GM18505 (cell line): ENCODE data around the gene SSMEM1.
"Not testable (repeated sequence)": the region's sequence is repeated elsewhere in the genome, so short reads cannot be mapped to it uniquely, and the experiment has no call there.

Experiments used
- ATAC-seq: cut with Tn5 transposase; IDR thresholded peaks from one replicate; pipeline ENCODE4 v1.9.1; 2021; ENCODE audit not compliant: unreplicated experiment
- POLR2A ChIP-seq: IDR thresholded peaks from 4 replicates; pipeline ENCODE4 v1.6.1; 2011; ENCODE audit warnings: borderline replicate concordance; ENCODE audit not compliant: insufficient read depth, insufficient read length; ENCODE audit errors: extremely low read depth

The SSMEM1 gene

DNA sequence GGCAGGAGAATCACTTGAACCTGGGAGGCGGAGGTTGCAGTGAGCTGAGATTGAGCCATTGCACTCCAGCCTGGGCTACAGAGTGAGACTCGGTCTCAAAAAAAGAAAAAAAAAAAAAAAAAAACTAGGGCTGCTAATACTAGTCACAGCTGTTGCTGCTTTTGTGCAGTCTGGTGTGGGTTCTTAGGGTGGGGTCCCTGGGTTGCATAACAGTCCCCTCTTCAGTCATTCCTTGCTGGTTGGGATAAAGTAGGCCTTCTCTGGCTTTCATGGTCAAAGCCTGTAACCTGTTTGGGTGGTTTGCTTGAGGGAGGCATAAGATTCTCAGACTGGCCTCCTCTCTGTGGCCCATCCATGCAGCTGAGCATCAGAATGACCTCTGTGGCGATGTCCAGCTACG lies 14.1 kb downstream of the SSMEM1 start:
- TF ChIP-seq POLR2A: no peak
- no peak for ATAC-seq

DNA sequence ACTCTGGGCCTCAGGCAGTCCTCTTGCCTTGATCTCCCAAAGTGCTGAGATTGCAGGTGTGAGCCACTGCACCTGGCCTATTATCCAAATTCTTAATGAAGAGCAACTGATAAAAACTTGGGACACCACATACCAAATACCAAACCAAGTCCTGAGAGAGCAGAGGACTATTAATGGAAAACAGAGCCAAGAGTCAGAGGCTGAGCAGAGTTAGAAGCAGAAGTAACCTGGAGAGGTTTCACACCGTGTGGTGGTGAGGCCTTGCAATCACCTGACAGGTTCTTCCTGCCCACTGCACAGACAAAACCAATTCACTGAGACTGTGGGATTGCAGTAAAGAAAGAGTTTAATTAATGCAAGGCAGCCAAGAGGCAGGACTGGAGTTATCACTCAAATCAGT lies 16.0 kb downstream of the SSMEM1 start:
- TF ChIP-seq POLR2A: no peak
- no peak for ATAC-seq

DNA sequence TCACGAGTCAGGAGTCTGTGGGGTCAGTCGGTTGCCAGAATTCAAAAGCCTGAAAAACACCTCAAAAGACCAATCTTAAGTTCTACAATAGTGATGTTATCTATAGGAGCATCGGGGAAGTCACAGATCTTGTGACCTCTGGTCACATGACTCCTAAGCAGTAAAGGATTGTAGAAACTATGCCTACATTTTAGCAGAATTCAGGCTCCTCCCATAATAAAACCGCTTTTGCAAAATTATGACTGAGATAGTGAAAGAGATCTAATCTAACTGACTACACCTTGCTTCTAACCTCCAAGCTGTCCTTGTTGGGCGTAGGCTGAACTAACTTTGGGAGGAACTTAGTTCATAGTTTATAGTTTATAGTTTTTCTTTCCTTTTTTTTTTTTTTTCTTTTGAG lies 16.6 kb downstream of the SSMEM1 start:
- no peak for ATAC-seq
- no peak for TF ChIP-seq POLR2A

DNA sequence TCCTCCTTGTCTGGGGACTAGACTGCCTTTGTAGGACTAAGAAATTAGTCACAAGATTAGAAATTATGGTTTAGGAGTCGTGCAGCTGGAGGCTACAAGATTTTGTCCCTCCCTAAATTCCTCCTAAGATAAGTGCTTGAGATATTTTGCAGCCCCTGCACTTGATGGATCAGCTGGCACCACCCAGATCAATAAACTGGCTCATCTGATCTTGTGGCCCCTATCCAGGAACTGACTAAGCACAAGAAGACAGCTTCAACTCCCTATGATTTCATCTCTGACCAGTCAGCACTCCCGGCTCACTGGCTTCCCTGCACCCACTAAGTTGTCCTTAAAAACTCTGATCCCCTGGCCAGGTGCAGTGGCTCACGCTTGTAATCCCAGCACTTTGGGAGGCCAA lies 17.3 kb downstream of the SSMEM1 start:
- not testable (repeated sequence) for ATAC-seq

DNA sequence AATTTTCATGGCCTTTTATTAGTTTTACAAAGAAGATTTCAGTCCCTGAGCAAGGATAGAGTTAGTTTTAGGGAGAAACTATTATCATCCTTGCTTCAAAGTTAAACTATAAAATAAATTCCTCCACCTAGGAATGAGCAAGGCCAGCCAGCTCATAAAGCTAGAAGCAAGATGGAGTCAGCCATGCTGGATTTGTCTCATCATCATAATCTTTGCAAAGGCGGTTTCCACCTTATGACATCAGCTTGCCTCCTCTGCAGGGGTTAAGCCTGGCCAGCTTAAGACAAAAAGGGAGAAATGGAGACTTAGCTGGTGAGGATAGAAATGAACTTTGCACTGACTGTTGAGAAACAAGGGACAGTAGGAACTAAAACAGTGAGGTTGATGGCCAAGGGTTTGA lies 18.7 kb downstream of the SSMEM1 start:
- no peak for TF ChIP-seq POLR2A
- ATAC-seq: no peak

DNA sequence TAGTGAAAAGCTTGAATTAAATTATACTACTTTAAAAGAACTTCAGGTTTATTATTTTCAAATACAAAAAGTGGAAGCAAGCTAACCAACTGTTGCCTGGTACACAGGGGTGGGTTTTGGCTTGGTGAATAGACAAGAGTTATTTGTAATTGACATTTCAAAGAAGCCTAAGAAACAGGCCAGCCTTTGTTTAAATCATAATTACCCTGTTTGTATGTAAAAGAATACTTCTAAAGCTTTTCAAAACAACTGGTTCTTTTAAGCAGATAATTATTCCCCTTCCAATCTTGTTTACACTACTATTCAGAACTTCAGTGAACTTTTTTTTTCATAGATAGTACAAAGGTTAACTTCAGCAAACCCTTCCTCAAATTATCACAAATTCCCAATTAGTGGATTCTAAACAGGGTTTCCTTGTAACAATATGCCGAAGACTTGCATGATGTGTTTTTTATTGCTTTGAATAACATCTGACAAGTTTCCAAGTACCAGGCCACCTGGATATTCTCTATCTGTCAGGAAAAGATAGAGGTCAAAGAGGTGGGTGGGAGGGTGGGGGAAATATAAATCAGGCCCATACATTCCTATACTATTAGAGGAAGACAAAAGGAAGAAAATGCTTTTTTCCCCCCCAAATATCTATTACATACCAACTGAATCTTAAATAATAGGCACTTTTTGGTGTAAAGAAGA lies 20.4 kb downstream of the SSMEM1 start:
- no peak for ATAC-seq
- TF ChIP-seq POLR2A: no peak

DNA sequence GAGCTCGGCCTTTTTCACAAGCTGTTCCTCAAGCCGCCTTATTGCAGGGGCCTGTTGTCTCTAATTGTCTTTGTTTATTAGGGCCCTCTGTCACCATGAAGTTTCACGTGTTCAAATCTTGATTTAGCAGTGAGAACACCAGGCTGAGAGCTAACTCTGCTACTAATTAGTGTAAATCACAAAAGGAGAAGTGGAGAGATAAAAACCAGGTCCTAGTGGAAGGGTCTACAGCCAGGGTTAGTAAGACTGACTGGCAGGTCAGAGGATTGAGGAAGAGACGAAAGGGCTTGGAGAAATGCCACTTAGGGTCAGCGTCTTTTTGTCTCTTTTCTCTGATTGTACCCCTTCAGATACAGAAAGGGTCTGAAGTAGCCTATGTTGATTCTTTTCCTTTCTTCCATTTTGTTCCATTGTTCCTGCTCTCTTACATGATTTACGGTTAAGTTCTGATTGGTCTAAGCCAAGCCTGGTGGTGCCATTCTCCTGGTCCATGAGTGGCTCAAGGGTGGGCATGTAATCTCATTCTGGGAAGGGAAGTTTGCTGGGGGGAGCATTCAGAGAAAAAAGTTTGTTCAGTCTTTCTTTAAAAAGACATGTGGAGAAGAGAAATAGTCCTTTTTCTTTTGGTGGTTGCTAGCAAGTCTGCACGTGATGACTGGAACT lies 21.3 kb downstream of the SSMEM1 start:
- no peak for TF ChIP-seq POLR2A
- no peak for ATAC-seq

DNA sequence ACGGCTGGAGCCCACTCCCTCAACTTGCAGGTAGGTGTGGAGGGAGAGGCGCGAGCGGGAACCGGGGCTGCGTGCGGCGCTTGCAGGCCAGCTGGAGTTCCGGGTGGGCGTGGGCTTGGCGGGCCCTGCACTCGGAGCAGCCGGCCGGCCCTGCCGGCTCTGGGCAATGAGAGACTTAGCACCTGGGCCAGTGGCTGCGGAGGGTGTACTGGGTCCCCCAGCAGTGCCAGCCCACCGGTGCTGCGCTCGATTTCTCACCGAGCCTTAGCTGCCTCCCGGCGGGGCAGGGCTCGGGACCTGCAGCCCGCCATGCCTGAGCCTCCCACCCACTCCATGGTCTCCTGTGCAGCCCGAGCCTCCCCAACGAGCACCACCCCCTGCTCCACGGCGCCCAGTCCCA lies 22.3 kb downstream of the SSMEM1 start:
- ATAC-seq: not testable (repeated sequence)

DNA sequence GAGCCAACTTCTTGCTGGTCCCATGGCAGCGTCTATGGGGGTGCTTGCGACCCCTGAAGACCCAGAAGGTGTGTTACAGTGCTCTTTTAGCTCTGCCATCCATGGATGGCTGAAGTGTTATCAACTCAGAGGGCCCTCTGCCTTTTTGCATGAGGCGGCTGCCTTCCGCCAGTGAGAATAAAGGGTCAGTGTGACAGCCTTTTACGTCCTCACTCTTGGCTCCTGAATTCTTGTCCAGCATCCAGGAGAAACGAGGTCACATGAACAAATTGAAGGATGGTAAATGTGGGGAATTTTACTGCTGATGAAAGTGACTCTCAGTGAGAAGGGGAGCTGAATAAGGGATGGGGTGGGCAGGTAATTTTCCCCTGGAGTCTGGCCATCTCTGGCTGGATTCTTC lies 24.1 kb downstream of the SSMEM1 start:
- no peak for ATAC-seq
- no peak for TF ChIP-seq POLR2A

DNA sequence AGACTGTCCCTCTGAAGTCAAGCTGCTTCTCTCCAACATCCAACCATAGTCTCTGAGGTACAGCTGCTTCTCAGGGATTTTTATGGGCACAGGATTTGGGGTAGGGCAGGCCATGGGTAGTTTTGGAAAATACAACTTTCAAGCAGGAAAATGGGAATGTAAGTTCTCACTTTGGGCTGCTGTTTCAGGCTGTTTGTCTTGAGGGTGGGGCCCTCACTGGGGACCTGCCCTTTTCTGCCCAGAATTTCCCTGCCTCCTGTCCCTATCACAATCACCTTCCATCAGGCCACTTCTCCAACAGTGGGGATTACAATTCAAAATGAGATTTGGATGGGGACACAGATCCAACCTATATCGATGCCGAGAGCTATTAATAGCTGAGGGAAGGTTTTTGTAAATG lies 24.5 kb downstream of the SSMEM1 start:
- TF ChIP-seq POLR2A: no peak
- no peak for ATAC-seq

DNA sequence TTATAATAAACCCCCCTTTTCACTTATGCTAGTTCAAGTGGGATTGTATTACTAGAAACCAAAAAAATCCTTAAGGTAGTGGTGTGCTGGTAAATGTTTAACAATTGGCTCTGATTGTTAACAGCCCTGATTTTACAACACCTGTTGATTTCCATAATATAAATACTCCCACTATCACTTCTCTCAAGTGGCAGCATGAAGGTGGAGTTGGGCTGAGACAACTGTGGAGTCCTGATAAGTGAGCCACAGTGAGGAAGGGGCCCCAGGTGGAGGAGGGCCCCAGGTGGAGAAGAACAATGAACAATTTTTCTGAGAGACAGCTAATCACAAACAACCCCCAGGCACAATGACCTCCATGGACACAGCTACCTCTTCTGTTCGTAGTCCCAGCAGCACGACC lies 26.4 kb downstream of the SSMEM1 start:
- no peak for TF ChIP-seq POLR2A
- no peak for ATAC-seq

DNA sequence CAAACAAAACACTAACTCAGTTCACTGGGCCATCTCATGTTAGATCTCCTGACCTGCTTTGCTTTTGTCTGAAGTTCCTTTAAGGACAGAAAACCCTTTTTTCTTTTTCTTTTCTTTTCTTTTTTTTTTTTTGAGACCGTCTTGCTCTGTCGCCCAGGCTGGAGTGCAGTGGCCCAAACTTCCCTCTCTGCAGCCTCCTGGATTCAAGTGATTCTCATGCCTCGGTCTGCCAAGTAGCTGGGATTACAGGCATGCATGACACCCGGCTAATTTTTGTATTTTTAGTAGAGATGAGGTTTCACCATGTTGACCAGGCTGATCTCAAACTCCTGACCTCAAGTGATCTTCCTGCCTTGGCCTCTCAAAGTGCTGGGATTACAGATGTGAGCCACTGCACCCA lies 28.7 kb downstream of the SSMEM1 start:
- not testable (repeated sequence) for ATAC-seq

DNA sequence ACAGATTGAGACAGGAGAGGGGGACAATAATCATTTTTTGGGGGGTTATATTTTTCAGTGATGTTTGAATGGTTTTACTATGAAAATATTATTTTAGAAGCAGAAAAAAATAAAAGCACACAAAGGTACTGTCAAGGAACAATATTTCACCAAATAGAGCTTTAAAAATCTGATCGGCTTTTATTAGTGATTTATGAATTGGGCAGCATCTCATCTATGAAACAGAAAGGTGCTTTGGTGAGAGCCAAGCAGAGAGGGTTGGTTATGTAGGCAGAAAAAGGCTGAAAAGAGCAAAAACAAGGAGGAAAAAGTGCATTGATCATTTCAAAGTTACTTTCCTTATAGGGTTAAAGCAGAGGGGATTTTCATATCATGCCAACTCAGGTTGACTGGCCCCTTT lies 32.6 kb downstream of the SSMEM1 start:
- TF ChIP-seq POLR2A: no peak
- no peak for ATAC-seq

DNA sequence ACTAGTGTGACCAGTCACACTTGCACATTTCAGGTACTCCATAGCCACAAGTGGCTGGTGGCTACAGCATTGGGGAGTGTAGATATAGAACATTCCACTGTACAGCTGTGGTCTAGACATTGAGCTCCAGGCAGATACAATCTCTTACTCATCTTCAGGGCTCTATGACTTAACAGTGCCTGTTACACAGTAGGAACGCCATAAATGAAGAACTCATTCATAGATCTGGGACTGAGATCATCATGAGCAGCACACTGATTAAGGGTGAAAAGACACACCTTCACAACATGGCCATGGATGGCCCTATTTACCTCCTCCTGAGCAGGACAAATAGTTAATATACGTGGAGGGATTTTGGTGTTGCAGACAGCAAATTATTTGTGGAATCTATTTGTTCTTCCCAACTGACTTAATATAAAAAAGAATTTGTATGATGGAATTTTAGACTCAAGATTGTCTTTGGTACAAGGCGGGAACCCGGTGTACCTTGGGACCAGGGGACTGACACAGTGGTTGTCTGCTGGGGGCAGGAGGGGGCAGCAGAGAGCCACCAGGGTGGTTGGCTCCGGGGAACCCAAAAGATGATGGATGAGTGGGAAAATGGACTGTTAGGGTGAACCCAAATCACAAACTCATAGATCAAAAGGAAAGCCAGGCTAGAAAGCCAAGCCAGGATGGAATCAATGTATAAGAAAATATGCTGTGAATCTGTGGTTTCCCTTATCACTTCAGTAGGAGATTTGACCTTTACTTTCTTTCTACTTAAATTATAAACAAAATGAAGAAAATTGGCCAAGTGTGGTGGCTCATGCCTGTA lies 34.7 kb downstream of the SSMEM1 start:
- ATAC-seq: no peak
- no peak for TF ChIP-seq POLR2A

DNA sequence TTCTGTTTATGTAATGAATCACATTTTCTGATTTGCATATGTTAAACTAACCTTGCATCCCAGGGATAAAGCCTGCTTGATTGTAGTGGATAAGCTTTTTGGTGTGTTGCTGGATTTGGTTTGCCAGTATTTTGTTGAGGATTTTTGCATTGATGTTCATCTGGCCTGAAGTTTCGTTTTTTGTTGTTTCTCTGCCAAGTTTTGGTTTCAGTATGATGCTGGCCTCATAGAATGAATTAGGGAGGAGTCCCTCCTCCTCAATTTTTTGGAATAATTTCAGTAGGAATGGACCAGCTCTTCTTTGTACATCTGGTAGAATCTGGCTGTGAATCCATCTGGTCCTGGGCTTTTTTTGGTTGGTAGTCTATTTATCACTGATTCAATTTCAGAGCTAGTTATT lies 35.8 kb downstream of the SSMEM1 start:
- not testable (repeated sequence) for ATAC-seq

DNA sequence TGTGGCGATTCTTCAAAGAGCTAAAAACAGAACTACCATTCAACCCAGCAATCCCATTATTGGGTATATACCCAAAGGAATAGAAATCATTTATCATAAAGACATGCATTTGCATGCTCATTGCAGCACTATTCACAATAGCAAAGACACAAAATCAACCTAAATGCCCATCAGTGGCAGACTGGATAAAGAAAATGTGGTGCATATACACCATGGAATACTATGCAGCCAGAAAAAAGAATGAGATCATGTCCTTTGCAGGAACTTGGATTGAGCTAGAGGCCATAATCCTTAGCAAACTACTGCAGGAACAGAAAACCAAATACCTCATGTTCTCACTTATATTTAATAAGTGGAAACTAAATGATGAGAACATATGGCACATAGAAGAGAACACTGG lies 38.8 kb downstream of the SSMEM1 start:
- not testable (repeated sequence) for ATAC-seq

DNA sequence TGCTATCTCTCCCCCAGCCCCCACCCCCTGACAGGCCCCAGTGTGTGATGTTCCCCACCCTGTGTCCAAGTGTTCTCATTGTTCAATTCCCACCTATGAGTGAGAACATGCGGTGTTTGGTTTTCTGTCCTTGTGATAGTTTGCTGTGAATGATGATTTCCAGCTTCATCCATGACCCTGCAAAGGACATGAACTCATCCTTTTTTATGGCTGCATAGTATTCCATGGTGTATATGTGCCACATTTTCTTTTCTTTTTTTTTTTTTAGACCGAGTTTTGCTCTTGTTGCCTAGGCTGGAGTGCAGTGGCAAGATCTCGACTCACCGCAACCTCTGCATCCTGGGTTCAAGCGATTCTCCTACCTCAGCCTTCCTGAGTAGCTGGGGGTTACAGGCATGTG lies 41.2 kb downstream of the SSMEM1 start:
- not testable (repeated sequence) for ATAC-seq

DNA sequence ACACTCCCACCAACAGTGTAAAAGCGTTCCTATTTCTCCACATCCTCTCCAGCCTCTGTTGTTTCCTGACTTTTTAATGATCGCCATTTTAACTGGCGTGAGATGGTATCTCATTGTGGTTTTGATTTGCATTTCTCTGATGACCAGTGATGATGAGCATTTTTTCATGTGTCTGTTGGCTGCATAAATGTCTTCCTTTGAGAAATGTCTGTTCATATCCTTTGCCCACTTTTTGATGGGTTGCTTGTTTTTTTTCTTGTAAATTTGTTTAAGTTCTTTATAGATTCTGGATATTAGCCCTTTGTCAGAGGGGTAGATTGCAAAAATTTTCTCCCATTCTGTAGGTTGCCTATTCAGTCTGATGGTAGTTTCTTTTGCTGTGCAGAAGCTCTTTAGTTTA lies 42.0 kb downstream of the SSMEM1 start:
- ATAC-seq: not testable (repeated sequence)
